WTC11 (cell line): ENCODE measurements around the gene TNFAIP2. TPM values are rescaled to one million over a fixed set of nuclear protein-coding genes. Genes with fewer than 3 reads are reported as not detected.

ENCODE experiments used
- ATAC-seq: fragments of 200-7000 bp; cut with Tn5 transposase; 2 replicates; pipeline ENCODE4 v1.10.0; 2021; ENCODE audit warnings: mild to moderate bottlenecking, moderate library complexity
- CTCF ChIA-PET: fragments of 300-600 bp; sonication (Branson Sonifier 250); formaldehyde crosslinking; loops from one replicate; lab custom pipeline; 2021; ENCODE audit warnings: antibody characterized with exemption; lab: Charles Lee
- POLR2A ChIA-PET: fragments of 350-600 bp; sonication (Branson Sonifier 250); formaldehyde crosslinking; loops from one replicate; lab custom pipeline; 2021; ENCODE audit warnings: antibody characterized with exemption; lab: Charles Lee
- DNase-seq: peaks from one replicate; pipeline ENCODE4 v3.0.0; 2021; ENCODE audit warnings: low spot score
- H3K27ac Mint-ChIP-seq: 2 replicates; pipeline ENCODE4 v1.8.0; 2021; ENCODE audit warnings: mixed read lengths
- H3K27me3 Mint-ChIP-seq: 2 replicates; pipeline ENCODE4 v1.8.0; 2021; ENCODE audit warnings: low read depth, mild to moderate bottlenecking, moderate library complexity, mixed read lengths
- H3K36me3 Mint-ChIP-seq: 2 replicates; pipeline ENCODE4 v1.8.0; 2021; ENCODE audit warnings: mixed read lengths
- H3K4me1 Mint-ChIP-seq: 2 replicates; pipeline ENCODE4 v1.8.0; 2022; ENCODE audit warnings: mixed read lengths
- H3K4me3 Mint-ChIP-seq: 2 replicates; pipeline ENCODE4 v1.8.0; 2021; ENCODE audit warnings: mild to moderate bottlenecking, moderate library complexity, mixed read lengths
- H3K9me3 Mint-ChIP-seq: 2 replicates; pipeline ENCODE4 v1.8.0; 2021; ENCODE audit warnings: mixed read lengths
- ARID4B ChIP-seq: sonication (generic); formaldehyde crosslinking; IDR thresholded peaks from 2 replicates; pipeline ENCODE4 v1.8.0; 2023; ENCODE audit warnings: missing genetic modification reagents, mild to moderate bottlenecking, borderline replicate concordance
- CREB1 ChIP-seq: sonication (generic); formaldehyde crosslinking; IDR thresholded peaks from 2 replicates; pipeline ENCODE4 v1.8.0; 2023; ENCODE audit warnings: mild to moderate bottlenecking, missing genetic modification reagents
- EMX1 ChIP-seq: fragments of 250-450 bp; sonication (Bioruptor Pico); IDR thresholded peaks from 2 replicates; pipeline ENCODE4 v1.8.0; 2021; ENCODE audit warnings: mild to moderate bottlenecking
- ESRRA ChIP-seq: sonication (generic); formaldehyde crosslinking; IDR thresholded peaks from 2 replicates; pipeline ENCODE4 v1.8.1; 2022; ENCODE audit warnings: mild to moderate bottlenecking, missing genetic modification reagents, borderline replicate concordance
- FOXP1 ChIP-seq: sonication (generic); formaldehyde crosslinking; IDR thresholded peaks from 2 replicates; pipeline ENCODE4 v1.8.0; 2022; ENCODE audit warnings: missing genetic modification reagents, mild to moderate bottlenecking, moderate library complexity, borderline replicate concordance
- GTF2I ChIP-seq: fragments of 250-450 bp; sonication (Bioruptor Pico); conservative IDR thresholded peaks from 2 replicates; pipeline ENCODE4 v1.4.0; 2021; ENCODE audit warnings: mild to moderate bottlenecking
- JAZF1 ChIP-seq: fragments of 250-450 bp; sonication (Bioruptor Pico); IDR thresholded peaks from 2 replicates; pipeline ENCODE4 v1.9.0; 2021; ENCODE audit warnings: moderate library complexity, mild to moderate bottlenecking, inconsistent platforms
- NR1H2 ChIP-seq: sonication (generic); formaldehyde crosslinking; IDR thresholded peaks from 2 replicates; pipeline ENCODE4 v1.9.0; 2021; ENCODE audit warnings: mild to moderate bottlenecking, moderate library complexity, missing genetic modification reagents
- RELA ChIP-seq: sonication (generic); formaldehyde crosslinking; IDR thresholded peaks from 2 replicates; pipeline ENCODE4 v1.8.1; 2022; ENCODE audit warnings: missing genetic modification reagents, mild to moderate bottlenecking, borderline replicate concordance
- SMAD4 ChIP-seq: sonication (generic); formaldehyde crosslinking; IDR thresholded peaks from 2 replicates; pipeline ENCODE4 v1.8.0; 2022; ENCODE audit warnings: mild to moderate bottlenecking, missing genetic modification reagents
- SP1 ChIP-seq: sonication (generic); formaldehyde crosslinking; conservative IDR thresholded peaks from 2 replicates; pipeline ENCODE4 v1.8.1; 2022; ENCODE audit warnings: missing genetic modification reagents
- TCF7 ChIP-seq: sonication (generic); formaldehyde crosslinking; IDR thresholded peaks from 2 replicates; pipeline ENCODE4 v1.8.0; 2022; ENCODE audit warnings: mild to moderate bottlenecking, low read depth, missing genetic modification reagents, moderate library complexity
- TEAD1 ChIP-seq: sonication (generic); formaldehyde crosslinking; IDR thresholded peaks from 2 replicates; pipeline ENCODE4 v1.8.0; 2022; ENCODE audit warnings: mild to moderate bottlenecking, missing genetic modification reagents
- USF1 ChIP-seq: sonication (generic); formaldehyde crosslinking; IDR thresholded peaks from 2 replicates; pipeline ENCODE4 v1.8.0; 2022; ENCODE audit warnings: mild to moderate bottlenecking, missing genetic modification reagents
- ZNF232 ChIP-seq: sonication (generic); formaldehyde crosslinking; IDR thresholded peaks from 2 replicates; pipeline ENCODE4 v1.8.0; 2022; ENCODE audit warnings: mild to moderate bottlenecking, missing genetic modification reagents
- ZNF263 ChIP-seq: sonication (generic); formaldehyde crosslinking; IDR thresholded peaks from 2 replicates; pipeline ENCODE4 v1.8.1; 2022; ENCODE audit warnings: low read depth, mild to moderate bottlenecking, moderate library complexity, missing genetic modification reagents
- ZNF396 ChIP-seq: fragments of 250-450 bp; sonication (Bioruptor Pico); IDR thresholded peaks from 2 replicates; pipeline ENCODE4 v1.8.0; 2021; ENCODE audit warnings: mild to moderate bottlenecking, moderate library complexity, borderline replicate concordance
- ZNF512 ChIP-seq: sonication (generic); formaldehyde crosslinking; IDR thresholded peaks from 2 replicates; pipeline ENCODE4 v1.8.1; 2022; ENCODE audit warnings: missing genetic modification reagents, borderline replicate concordance
- ZNF671 ChIP-seq: fragments of 250-450 bp; sonication (Bioruptor Pico); IDR thresholded peaks from 2 replicates; pipeline ENCODE4 v1.8.0; 2021; ENCODE audit warnings: mild to moderate bottlenecking
- total RNA-seq: library from RNA; stranded (reverse); gene quantifications from 3 replicates; pipeline ENCODE4 v1.2.3, GENCODE V29; 2021
- TF ChIP-seq, protein P1 (sequence below): fragments of 200-600 bp; IDR thresholded peaks from 2 replicates; pipeline ENCODE4 v1.8.0; 2022; ENCODE audit warnings: antibody characterized with exemption
- TF ChIP-seq, protein P2 (sequence below): fragments of 250-450 bp; sonication (Bioruptor Pico); IDR thresholded peaks from 2 replicates; pipeline ENCODE4 v1.9.0; 2021; ENCODE audit warnings: mild to moderate bottlenecking, borderline replicate concordance

The TNFAIP2 gene
- total RNA-seq, 1 experiment from 2014 or later, result 24.1 TPM

DNA sequence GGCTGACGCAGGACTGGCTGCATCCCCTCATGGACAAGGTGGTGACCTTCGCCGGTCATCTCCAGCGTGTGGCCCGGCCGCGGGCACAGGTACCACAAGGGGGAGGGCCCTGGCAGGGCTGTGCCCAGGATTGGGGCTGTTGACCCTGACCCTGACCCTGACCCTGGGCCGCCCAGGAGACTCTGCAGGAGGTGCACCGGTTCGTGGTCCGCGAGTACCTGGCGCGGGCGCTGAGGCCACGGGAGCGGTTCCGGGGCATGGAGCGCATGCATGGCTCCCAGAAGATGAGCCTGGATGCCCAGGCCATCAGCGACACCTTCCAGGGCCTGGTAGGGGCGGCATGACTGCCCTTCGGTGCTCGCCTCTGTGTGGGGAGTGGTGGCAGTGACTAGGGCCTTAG lies 15.8 kb upstream of the TNFAIP2 start:
- CTCF ChIA-PET, result interaction anchor here (5.2 to 6.3 kb wide), 2 partner anchors 21 to 185 kb away, joined by 60 to 199 read pairs; partner anchors contain the start of gene TNFAIP2

GRCh38 chr14:103107941-103108748 lies 15.1 kb upstream of the TNFAIP2 start:
- Mint-ChIP-seq H3K9me3 (no peaks in the 10 kb centered on the region), H3K36me3 (no peaks in the 10 kb centered on the region), H3K27ac (no peak overlapping the region), H3K27me3 (peaks cover 39% of the 10 kb centered on the region)
- POLR2A ChIA-PET, result no interaction called here
- no peak for ATAC-seq
- TF ChIP-seq ZNF396 (CRISPR knock-in tag), result no peak
- no peak for TF ChIP-seq FOXP1 (CRISPR knock-in tag)
- TF ChIP-seq EMX1, result no peak
- TF ChIP-seq, protein P1, sequence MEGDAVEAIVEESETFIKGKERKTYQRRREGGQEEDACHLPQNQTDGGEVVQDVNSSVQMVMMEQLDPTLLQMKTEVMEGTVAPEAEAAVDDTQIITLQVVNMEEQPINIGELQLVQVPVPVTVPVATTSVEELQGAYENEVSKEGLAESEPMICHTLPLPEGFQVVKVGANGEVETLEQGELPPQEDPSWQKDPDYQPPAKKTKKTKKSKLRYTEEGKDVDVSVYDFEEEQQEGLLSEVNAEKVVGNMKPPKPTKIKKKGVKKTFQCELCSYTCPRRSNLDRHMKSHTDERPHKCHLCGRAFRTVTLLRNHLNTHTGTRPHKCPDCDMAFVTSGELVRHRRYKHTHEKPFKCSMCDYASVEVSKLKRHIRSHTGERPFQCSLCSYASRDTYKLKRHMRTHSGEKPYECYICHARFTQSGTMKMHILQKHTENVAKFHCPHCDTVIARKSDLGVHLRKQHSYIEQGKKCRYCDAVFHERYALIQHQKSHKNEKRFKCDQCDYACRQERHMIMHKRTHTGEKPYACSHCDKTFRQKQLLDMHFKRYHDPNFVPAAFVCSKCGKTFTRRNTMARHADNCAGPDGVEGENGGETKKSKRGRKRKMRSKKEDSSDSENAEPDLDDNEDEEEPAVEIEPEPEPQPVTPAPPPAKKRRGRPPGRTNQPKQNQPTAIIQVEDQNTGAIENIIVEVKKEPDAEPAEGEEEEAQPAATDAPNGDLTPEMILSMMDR, result no peak
- no peak for TF ChIP-seq ESRRA (CRISPR knock-in tag)
- TF ChIP-seq, protein P2, sequence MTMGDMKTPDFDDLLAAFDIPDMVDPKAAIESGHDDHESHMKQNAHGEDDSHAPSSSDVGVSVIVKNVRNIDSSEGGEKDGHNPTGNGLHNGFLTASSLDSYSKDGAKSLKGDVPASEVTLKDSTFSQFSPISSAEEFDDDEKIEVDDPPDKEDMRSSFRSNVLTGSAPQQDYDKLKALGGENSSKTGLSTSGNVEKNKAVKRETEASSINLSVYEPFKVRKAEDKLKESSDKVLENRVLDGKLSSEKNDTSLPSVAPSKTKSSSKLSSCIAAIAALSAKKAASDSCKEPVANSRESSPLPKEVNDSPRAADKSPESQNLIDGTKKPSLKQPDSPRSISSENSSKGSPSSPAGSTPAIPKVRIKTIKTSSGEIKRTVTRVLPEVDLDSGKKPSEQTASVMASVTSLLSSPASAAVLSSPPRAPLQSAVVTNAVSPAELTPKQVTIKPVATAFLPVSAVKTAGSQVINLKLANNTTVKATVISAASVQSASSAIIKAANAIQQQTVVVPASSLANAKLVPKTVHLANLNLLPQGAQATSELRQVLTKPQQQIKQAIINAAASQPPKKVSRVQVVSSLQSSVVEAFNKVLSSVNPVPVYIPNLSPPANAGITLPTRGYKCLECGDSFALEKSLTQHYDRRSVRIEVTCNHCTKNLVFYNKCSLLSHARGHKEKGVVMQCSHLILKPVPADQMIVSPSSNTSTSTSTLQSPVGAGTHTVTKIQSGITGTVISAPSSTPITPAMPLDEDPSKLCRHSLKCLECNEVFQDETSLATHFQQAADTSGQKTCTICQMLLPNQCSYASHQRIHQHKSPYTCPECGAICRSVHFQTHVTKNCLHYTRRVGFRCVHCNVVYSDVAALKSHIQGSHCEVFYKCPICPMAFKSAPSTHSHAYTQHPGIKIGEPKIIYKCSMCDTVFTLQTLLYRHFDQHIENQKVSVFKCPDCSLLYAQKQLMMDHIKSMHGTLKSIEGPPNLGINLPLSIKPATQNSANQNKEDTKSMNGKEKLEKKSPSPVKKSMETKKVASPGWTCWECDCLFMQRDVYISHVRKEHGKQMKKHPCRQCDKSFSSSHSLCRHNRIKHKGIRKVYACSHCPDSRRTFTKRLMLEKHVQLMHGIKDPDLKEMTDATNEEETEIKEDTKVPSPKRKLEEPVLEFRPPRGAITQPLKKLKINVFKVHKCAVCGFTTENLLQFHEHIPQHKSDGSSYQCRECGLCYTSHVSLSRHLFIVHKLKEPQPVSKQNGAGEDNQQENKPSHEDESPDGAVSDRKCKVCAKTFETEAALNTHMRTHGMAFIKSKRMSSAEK, result no peak
- no peak for TF ChIP-seq JAZF1 (CRISPR knock-in tag)
- TF ChIP-seq ZNF671, result no peak
- no peak for TF ChIP-seq NR1H2 (CRISPR knock-in tag)
- no peak for TF ChIP-seq ZNF263
- TF ChIP-seq SP1, result no peak
- no peak for TF ChIP-seq ARID4B (CRISPR knock-in tag)
- TF ChIP-seq ZNF232, result no peak
- TF ChIP-seq USF1 (CRISPR knock-in tag), result no peak
- no peak for TF ChIP-seq TCF7
- no peak for TF ChIP-seq GTF2I (CRISPR knock-in tag)
- no peak for TF ChIP-seq RELA (CRISPR knock-in tag)
- TF ChIP-seq ZNF512 (CRISPR knock-in tag), result no peak
- TF ChIP-seq, all 79 proteins: peak for 0
- no peak for DNase-seq
- CTCF ChIA-PET, result interaction anchor here (0.6 to 2.6 kb wide), 6 partner anchors 15 to 173 kb away, joined by 3 to 10 read pairs (median 6); partner anchors contain the start of gene TNFAIP2
- H3K4me1 Mint-ChIP-seq, result peaks cover 42% of the 10 kb centered on the region
- H3K4me3 Mint-ChIP-seq, result no peak overlapping the region

More for the DNA sequence above, 15.8 kb upstream of the TNFAIP2 start:
- POLR2A ChIA-PET, result no interaction called here
- Mint-ChIP-seq H3K9me3 (no peaks in the 10 kb centered on the region), H3K4me1 (peaks cover 42% of the 10 kb centered on the region), H3K4me3 (no peak overlapping the region), H3K27me3 (peaks cover 46% of the 10 kb centered on the region), H3K27ac (no peak overlapping the region), H3K36me3 (no peaks in the 10 kb centered on the region)
- no peak for DNase-seq
- ATAC-seq, result no peak
- no peak for TF ChIP-seq CREB1 (CRISPR knock-in tag)
- TF ChIP-seq SMAD4, result no peak
- TF ChIP-seq TEAD1 (CRISPR knock-in tag), result no peak
